GM18517 (cell line): ENCODE measurements around the gene ZNRF1.
"Not testable (repeated sequence)": the region's sequence is repeated elsewhere in the genome, so short reads cannot be mapped to it uniquely, and the experiment has no call there.

Experiments
- ATAC-seq: cut with Tn5 transposase; IDR thresholded peaks from one replicate; pipeline ENCODE4 v1.9.1; 2021; ENCODE audit warnings: mild to moderate bottlenecking, moderate library complexity; ENCODE audit not compliant: unreplicated experiment

The ZNRF1 gene

DNA sequence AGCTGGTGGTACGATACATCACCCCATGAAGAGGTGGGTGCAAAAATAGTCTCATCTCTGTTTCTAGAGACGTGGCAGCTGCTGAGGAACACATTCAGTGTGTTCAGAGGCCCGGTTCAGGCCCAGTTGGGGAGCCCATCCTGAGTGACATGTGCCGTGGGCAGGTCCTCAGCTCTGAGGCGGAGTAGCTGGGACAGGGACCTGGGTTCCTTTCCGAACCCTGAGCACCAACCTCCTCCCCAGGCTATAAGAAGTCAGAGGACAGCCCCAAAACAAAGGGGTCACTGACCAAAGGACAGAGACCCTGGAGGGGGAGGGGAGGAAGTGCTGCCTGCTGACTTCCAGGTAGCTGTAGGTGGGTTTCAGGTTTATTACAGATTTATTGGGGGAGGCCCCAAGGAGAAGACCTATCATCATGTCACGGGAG, 112.7 kb downstream of the ZNRF1 start:
- no peak for ATAC-seq

DNA sequence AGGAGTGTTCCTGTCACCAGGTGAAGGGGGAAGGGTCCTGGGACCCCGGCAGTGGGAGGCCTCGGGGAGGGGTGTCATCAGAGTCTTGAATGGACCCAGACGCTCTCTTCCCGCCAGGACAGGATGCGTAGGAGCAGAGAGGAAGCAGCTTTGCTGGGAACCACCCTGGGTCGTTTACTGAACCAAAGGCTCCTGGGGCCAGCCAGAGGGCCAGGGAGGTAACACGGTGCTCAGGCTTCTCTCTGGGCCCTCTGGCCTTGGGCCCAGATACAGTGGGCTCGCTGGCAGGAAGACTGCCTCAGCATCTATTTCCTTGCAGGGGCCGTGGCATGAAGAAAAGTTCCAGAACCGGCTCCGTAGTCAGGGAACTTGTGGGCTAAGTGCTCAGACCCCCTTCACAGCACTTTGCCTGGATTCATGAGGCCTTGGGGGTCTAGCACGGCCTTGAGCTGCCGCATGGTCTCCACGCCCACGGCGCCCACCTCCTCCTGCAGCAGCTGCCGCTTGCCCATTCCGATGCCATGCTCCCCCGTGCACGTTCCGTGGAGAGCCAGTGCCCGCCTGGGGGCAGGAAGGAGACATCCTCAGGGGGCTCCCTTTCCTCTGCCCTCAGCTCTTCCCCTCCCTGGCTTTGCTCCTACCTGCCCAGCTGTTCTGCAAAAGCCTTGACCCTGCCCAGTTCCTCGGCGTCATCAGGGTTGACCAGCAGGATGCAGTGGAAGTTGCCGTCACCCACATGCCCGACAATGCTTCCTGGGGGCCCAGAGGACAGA, 113.3 kb downstream of the ZNRF1 start:
- no peak for ATAC-seq

DNA sequence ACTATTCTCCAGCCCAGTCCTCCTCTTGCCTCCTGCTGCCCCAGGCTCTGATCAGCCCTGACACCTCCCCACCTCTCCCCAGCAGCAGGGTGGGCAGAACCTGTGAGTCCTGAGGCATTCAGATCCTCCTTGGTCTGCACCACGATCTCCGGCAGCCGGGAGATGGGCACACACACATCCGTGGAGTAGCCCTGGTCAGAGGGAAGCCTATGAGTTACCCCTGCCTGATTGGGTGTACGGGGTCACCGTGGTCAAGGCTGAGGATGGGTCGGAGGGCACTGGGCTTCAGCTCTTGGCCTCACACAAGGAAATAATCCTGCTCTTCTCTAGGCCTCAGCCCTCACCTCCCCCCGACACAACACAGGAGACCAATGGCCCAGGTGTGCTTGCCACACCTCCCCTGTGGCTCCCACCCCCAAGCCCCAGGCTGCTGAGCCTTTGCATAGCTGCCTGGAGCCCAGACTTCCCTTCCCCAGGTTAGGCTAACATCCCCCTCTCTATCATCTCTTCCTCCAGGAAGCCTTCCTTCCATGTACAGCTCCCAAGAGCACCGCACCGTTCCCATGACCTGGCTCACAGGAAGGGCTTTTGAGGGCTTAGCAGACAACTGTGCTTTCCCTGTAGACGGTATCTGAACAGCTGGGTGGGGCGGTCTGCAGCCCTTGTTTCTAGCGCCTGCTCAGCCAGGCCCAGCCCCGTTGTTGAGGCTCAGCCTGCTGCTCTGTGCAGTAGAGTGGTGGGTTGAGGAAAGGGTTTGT, 114.1 kb downstream of the ZNRF1 start:
- no peak for ATAC-seq

DNA sequence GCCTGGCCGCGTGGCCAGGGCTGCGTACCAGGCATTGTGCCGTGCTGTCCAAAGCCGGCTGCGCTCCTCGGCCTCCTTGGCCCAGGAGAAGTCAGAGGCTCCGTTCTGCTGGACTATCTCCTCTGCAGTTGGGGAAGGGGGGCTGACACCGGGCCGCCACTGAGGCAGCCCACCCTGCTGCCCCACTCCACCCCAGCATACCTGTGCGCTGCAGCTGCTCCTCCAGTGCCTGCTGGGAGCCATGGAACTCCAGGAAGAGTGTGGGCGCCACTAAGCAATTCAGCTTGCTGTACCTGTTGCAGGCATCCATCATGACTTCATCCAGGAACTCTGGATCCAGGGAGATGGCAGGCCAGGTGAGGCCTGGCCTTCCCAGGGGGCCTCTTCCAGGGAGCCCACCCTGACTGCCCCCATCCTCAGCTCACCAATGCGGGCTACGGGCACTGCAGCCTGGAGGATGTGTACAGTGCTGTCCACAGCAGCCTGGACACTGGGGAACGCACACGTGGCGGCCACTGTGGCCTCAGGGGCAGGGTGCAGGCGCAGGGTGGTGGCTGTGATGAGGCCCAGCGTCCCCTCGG, 114.8 kb downstream of the ZNRF1 start:
- no peak for ATAC-seq

DNA sequence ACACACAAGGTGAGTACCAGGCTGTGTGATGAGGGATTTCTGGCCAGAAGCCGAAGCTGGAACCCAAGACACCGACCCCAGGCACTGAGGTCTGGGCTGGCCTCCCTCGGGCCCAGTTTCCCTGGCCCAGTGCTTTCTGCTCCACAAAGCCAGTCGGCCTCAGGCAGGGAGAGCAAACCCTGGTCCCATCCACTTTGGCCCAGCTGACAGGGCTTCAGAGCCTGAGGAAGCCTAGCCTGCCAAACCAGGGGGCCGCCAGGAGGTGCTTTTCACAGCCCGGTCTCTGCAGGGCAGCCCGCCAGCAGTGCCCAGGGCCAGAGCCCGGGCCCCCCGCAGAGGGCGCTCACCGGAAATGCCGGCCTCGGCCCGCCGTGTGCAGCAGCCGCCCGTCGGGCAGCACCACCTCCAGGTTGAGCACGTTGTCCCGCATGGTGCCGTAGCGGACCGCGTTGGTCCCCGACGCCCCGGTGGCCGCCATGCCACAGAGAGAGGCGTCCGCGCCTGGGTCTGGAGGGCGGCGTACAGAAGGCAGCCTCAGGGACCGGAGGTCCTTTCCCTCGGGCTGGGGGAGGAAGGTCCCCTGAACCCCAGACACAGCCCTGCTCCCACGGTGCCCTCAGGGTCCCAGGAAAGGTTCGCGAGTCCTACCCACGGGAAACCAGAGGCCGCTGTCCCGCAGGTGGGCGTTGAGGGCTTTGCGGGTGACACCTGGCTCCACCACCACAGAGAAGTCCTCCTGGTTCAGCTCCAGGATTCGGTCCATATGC, 115.5 kb downstream of the ZNRF1 start:
- no peak for ATAC-seq

DNA sequence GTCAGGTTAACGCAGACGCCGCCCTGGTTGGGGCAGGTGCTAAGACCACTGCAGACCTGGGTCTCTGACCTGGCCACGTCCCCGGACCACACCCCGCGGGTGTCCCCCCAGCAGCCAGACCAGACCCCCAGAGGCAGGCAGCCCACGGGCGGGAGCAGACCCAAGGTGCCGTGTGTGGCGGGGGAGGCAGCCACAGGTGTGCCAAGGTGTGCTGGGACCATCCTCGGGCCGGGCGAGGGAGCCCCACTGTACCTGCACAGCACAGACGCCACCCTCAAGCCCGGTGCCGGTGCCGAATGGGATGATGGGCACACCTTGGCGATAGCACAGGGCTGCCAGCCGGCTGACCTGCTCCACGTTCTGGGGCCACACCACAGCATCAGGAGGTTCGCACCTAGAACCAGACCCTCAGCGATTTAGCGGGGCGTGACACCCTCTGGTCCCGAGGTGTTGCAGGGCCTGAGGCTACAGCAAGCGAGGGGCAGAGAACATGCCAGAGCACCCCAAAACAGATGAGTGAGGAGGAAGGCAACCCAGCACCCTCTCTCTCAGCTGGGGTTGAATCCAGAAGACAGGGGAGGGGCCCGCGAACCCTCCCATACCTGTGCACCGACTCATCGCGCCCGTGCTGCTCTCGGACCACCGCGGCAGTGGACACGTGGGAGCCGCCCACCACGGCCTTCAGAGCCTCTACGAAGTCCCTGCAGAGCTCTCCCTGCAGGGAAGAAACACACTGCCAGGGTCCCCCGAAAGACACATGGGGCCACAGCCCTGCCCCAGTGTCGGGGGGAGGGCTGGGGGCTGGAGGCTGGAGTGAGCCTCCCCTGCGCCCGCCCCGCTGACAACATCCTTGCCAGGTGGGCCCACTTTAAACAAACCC, 116.4 kb downstream of the ZNRF1 start:
- no peak for ATAC-seq

DNA sequence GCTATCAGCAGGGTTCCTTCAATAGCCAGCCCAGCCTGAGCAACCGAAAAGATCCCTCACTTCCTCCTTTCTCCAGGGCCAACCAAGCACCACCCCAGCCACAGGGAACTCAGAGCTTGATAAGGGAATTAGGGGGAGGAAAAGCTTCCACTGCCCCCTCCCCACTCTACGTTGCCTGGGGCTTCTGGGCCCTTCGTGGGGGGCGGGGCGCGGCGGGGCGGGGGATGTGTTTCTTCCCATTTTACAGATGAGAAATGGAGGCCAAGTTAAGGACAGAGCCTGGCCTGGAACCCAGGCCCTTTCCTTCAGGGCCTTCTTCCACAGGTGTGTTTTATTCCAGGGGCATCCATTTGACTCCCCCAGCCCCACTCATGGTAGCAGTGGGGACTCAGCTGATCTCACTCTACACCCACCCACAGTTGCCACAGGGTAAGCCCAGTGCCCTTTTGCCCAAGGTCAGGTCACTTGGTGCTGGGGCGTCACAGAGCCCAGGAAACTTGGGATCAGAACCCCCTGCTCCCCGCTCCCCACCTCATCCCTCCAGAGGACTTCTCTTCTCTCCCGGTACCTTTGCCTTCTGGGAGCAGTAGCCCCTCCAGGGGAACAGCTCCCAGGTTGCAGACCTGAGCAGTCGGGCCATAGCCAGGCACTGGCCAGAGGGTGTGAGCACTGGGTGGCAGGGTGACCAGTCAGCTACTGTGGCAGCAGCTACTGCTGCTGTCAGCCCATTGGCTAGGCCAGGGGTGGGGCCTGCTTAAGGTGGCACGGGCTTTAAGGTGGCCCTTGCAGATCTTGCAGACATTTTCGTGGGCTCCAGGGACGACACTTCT, 117.5 kb downstream of the ZNRF1 start, which contains the start of gene LDHD:
Gene LDHD, minus strand, starts transcription at position 700 of the 830 bp plus-strand sequence. Its CDS starts 60 bp downstream, at position 640.
- ATAC-seq, result no peak

DNA sequence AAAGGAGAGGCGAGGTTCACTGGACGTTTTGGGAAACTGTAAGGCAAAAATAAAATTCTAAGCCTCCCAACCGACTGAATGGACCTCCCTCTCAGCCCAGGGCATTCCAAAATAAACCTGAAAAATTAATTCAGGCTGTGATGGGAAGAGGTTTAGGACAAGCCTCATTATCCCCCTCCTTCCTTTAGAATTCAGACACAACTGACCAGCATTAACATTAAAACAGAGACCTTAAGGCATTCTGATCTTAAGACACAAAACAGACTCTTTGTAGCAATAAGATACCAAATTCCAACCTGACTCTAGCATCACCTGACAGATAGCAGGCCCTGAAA, 118.1 kb downstream of the ZNRF1 start:
- no peak for ATAC-seq

DNA sequence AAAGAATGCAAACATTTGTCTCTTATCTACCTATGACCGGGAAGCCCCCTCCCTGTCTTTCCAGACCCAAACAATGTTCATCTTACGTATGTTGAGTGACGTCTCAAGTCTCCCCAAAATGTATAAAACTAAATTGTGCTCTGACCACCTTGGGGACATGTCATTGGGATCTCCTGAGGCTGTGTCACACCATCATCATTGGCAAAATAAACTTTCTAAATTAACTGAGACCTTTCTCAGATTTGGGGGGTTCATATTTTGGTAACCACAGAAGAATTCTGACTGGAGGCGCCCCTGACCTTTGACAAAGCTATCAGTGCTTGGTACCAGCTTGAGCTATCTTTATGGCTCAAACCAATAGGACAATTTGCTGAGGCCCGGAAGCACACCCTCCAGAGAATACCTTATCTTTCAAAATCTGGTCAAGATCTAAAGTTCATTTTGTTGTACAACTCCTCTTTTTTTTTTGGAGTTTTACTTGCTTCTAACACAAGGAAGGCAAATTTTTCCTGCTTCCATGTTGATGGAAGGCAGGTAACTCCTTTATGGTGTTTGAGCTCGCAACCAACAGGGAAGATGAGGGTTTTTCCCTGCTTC, 120.2 kb downstream of the ZNRF1 start:
- no peak for ATAC-seq

DNA sequence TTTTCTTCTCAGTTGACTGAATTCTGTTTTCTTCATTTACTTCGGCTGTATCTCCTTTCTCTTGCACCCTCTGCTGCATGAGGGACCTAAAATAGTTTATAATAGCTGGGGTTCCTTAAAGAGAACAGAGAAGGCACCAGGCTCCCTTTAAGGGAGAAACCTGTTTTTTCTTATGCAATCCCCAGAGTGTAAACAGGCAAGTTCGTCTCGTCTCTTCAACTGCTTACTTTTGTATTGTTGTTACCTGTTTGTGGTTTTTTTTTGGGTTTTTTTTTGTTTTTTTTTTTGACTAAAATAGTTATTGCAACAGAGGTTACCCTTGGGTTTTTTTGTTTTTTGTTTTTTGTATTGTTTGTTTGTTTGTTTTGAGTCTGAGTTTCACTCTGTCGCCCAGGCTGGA, 121.4 kb downstream of the ZNRF1 start:
- ATAC-seq, result no peak

DNA sequence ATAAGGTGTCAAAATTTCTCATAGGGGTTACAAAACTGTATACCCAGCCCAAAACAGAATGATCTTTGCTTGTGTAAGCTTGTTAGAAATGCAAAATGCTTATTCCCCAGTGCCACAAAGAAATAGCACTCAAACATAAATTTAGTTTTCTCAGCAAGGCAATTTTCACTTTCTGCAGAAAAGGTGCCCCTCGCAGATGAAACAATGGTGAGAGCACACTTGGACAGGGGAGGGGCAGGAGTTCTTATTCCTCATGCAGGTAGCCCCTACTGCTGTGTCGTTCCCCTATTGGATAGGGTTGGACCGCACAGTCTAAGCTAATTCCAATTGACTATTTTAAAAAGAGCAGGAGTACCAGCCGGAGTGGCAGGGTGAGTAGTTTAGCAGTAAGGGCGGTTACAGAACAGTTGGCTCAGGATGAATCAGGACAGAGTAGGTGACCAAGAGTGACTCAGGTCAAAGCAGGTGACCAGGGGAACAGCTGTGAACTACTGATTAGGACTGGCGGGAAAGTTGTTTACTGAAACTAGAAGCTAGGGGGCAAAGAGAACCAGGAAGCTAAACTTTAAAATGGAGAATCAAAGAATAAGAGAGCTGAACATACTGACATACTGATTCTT, 123.2 kb downstream of the ZNRF1 start:
- no peak for ATAC-seq

DNA sequence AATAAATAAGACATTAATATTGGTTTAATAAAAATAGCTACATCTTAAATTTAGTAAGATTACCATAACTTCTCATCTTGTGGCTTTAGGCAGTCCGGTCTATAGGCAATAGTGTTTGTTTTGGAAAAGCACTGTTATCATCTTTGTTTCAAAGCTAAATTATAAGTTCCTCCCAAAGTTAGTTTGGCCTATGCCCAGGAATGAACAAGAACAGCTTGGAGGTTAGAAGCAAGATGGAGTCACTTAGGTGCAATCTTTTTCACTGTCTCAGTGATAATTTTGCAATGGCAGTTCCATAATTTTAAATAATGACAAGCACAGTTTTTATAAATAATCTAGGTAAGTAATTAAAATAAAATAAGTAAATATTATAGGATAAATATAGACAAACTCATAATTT, 123.8 kb downstream of the ZNRF1 start:
- ATAC-seq, result no peak

DNA sequence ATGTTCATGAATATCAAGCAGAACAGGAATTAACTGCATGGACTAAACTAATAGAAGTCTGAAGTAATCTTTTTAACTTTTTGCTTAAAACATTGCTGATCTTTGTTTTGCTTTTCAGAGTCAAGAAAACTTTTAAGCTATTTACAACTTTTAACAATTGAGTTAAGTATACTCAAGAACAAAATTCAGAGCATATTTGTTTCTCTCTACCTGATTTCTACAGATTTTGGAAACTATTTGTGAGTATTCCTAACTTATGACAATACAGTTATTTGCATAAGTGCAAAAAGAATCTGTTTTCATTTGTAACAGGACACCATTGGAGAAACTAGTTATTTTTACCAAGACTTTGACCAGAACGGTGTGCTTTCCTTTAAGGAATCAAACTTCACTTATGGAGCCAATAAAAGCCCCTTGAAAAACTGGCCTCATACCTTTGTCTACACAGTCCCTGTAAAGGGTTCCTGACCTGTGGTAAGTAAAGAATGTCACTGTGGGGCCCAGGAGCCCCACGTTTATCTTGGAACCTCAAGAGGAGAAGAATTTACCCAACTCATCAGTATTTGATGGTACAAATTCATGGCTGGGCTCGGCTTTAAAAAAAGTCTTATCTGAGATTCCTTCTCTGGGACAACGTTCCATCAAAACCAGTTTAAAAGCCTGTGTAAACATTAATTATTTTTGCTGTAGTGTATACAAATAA, 129.0 kb downstream of the ZNRF1 start:
- ATAC-seq, result no peak

DNA sequence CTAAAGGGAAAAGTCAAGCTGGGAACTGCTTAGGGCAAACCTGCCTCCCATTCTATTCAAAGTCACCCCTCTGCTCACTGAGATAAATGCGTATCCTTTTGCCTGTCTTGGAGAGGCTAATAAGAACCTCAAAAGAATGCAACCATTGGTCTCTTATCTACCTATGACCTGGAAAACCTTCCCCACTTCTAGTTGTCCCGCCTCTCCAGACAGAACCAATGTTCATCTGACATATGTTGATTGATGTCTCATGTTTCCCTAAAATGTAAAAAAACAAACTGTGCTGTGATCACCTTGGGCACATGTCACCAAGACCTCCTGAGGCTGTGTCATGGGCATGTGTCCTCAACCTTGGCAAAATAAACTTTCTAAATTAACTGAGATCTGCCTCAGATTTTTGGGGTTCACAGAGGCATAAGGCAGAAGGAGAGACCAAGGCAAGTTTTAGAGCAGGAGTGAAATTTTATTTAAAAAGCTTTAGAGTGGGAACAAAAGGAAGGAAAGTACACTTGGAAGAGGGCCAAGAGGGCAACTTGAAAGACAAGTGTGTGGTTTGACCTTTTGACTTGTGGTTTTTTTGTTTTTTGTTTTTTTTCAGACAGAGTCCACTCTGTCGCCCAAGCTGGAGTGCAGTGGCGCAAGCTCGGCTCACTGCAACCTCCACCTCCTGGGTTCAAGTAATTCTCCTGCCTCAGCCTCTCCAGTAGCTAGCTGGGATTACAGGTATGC, 130.8 kb downstream of the ZNRF1 start:
- ATAC-seq, result not testable (repeated sequence)

DNA sequence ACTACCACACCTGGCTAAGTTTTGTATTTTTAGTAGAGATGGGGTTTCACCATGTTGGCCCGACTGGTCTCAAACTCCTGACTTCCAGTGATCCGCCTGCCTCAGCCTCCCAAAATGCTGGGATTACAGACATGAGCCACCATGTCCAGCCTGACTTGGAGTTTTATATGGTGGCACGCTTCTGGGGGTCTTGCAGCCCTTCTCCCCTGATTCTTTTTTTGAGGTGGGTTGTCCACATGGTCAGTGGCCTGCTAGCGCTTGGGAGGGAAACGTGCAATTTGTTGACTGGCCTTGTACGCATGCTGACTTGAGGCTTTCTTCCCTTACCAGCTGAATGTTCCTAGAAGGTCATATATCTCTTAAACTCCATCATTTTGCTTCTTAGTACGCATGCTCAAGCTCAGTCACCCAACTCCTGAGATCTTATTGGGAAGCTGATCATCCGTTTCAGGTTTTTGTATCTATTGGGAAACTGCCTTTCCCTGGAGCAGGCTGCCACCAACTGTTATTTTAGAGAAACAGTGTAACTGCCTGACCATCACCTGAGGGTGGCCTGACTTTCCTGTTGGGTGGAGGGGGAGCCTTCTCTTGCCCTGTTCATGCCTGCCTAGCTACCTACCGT, 131.4 kb downstream of the ZNRF1 start:
- ATAC-seq, result no peak

DNA sequence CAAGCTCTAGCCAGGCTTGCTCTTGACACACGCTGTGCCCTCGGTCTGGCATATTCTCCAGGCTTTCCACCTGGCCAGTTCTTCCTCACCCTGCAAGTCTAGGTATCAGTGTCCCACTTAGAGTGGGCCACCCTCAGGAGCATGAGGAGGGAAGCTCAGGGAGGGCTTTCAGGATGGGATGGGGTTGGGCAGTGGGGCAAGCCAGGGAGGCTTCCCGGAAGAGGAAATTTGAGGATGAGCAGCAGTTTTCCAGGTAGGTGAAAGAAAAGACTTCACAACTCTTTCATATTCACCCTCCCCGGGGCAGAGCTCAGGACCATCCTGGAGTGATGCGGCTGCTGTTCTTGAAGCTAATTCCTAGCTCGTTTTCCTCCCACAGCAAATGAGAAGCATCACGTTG, 132.3 kb downstream of the ZNRF1 start:
- no peak for ATAC-seq

DNA sequence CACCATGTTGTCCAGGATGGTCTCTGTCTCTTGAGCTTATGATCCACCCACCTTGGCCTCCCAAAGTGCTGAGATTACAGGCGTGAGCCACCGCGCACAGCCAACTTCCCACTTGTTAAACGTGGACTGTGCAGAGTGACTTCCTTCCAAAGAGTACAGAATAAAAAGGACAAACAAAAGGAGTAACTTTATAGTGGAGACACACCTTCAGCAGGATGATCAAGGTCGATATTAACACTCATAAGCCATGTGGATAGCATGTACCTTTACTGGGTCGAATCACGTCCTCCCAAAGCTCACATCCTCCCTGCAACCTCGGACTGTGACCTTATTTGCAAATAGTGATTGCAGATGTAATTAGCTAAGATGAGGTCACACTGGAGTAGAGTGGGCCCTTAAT, 139.4 kb downstream of the ZNRF1 start:
- no peak for ATAC-seq
